HepG2 (cell line): ENCODE results near the gene ZDHHC18. TPM values are rescaled to one million over a fixed set of nuclear protein-coding genes. Genes with fewer than 3 reads are reported as not detected.
A peak's percentile ranks its signal among the peaks of the same experiment; 100 is the strongest.

Experiments used
- DNMT1 ChIP-seq: sonication (generic); formaldehyde crosslinking; IDR thresholded peaks from 2 replicates; pipeline ENCODE4 v1.5.1; 2020; ENCODE audit warnings: mild to moderate bottlenecking, missing genetic modification reagents
- FOSL1 ChIP-seq: sonication (generic); formaldehyde crosslinking; IDR thresholded peaks from 2 replicates; pipeline ENCODE4 v1.9.0; 2021; ENCODE audit warnings: missing genetic modification reagents, borderline replicate concordance
- GPN1 ChIP-seq: sonication (generic); formaldehyde crosslinking; IDR thresholded peaks from 2 replicates; pipeline ENCODE4 v1.5.1; 2020; ENCODE audit warnings: missing genetic modification reagents, borderline replicate concordance
- HNRNPK ChIP-seq: fragments of 200-400 bp; formaldehyde crosslinking; IDR thresholded peaks from 2 replicates; pipeline ENCODE4 v1.6.1; 2018; ENCODE audit warnings: low read length, low read depth, moderate library complexity, mild to moderate bottlenecking; ENCODE audit not compliant: poor library complexity, severe bottlenecking
- MEF2D ChIP-seq: sonication (generic); formaldehyde crosslinking; IDR thresholded peaks from 2 replicates; pipeline ENCODE4 v1.5.1; 2020; ENCODE audit warnings: mild to moderate bottlenecking, missing genetic modification reagents
- MEIS2 ChIP-seq: sonication (generic); formaldehyde crosslinking; IDR thresholded peaks from 2 replicates; pipeline ENCODE4 v1.9.0; 2021; ENCODE audit warnings: mild to moderate bottlenecking, missing genetic modification reagents
- NONO ChIP-seq, 2 experiments: fragments of 450-650 bp in 1 of 2; sonication (generic) in 1 of 2; formaldehyde crosslinking in 1 of 2; IDR thresholded peaks in 1 of 2; conservative IDR thresholded peaks in 1 of 2; 2 replicates each; pipeline versions ENCODE4 v1.6.1 to v1.8.0; 2017 to 2022; ENCODE audit warnings: mild to moderate bottlenecking in 1 of 2, missing genetic modification reagents in 1 of 2, moderate library complexity in 1 of 2
- NRL ChIP-seq: sonication (generic); formaldehyde crosslinking; IDR thresholded peaks from 2 replicates; pipeline ENCODE4 v1.5.0; 2020; ENCODE audit warnings: missing genetic modification reagents, mild to moderate bottlenecking, moderate library complexity, borderline replicate concordance
- PRPF4 ChIP-seq: fragments of 200-400 bp; formaldehyde crosslinking; IDR thresholded peaks from 2 replicates; pipeline ENCODE4 v1.6.1; 2016; ENCODE audit warnings: low read length, low read depth; ENCODE audit not compliant: poor library complexity, severe bottlenecking
- RFX3 ChIP-seq: IDR thresholded peaks from 2 replicates; pipeline ENCODE4 v1.6.1; 2016; ENCODE audit warnings: missing biosample characterization, missing genetic modification reagents
- SPEN ChIP-seq: sonication (generic); formaldehyde crosslinking; IDR thresholded peaks from 2 replicates; pipeline ENCODE4 v1.5.1; 2020; ENCODE audit warnings: low read depth, mild to moderate bottlenecking, missing genetic modification reagents
- ZEB1 ChIP-seq: IDR thresholded peaks from 2 replicates; pipeline ENCODE4 v1.6.1; 2012; ENCODE audit warnings: mild to moderate bottlenecking, low read depth, inconsistent platforms; ENCODE audit not compliant: insufficient replicate concordance
- ZFP37 ChIP-seq: sonication (generic); formaldehyde crosslinking; IDR thresholded peaks from 2 replicates; pipeline ENCODE4 v1.4.0; 2020; ENCODE audit warnings: missing genetic modification reagents, borderline replicate concordance
- ZNF263 ChIP-seq: sonication (generic); formaldehyde crosslinking; IDR thresholded peaks from 2 replicates; pipeline ENCODE4 v1.4.0; 2020; ENCODE audit warnings: missing genetic modification reagents
- ZNF530 ChIP-seq: sonication (generic); formaldehyde crosslinking; IDR thresholded peaks from 2 replicates; pipeline ENCODE4 v1.5.0; 2020; ENCODE audit warnings: low read depth, mild to moderate bottlenecking, missing genetic modification reagents
- ZNF557 ChIP-seq: sonication (generic); formaldehyde crosslinking; IDR thresholded peaks from 2 replicates; pipeline ENCODE4 v1.4.0; 2020; ENCODE audit warnings: missing genetic modification reagents
- ZSCAN25 ChIP-seq: sonication (generic); formaldehyde crosslinking; IDR thresholded peaks from 2 replicates; pipeline ENCODE4 v1.8.0; 2022; ENCODE audit warnings: mild to moderate bottlenecking, missing genetic modification reagents
- polyA plus RNA-seq, 8 experiments: library from polyadenylated mRNA; depleted of rRNA in 3 of 8; stranded (reverse) in 7 of 8; unstranded in 1 of 8; fragments of >200 nt; fragmentation: Illumina TruSeq in 4 of 8; extraction: Trizol in 4 of 8; gene quantifications; 2 replicates each; pipeline versions ENCODE4 v1.2.1 to v1.2.3, GENCODE V29; 2011 to 2016; ENCODE audit warnings: low read depth in 4 of 8, missing spikeins in 1 of 8, mixed read lengths in 1 of 8; ENCODE audit not compliant: insufficient read depth in 1 of 8
- total RNA-seq, 5 experiments: library from RNA; depleted of rRNA; stranded (reverse); fragments of >200 nt; fragmentation: Illumina TruSeq; extraction: Trizol; gene quantifications; 2 replicates each; pipeline ENCODE4 v1.2.3, GENCODE V29; 2016; ENCODE audit warnings: low read depth in 1 of 5
- TF ChIP-seq, protein P1 (sequence below): sonication (generic); formaldehyde crosslinking; IDR thresholded peaks from 2 replicates; pipeline ENCODE4 v1.8.0; 2022; ENCODE audit warnings: missing genetic modification reagents, mild to moderate bottlenecking, moderate library complexity, borderline replicate concordance
- TF ChIP-seq, protein P2 (sequence below): sonication (generic); formaldehyde crosslinking; IDR thresholded peaks from 2 replicates; pipeline ENCODE4 v1.4.0; 2020; ENCODE audit warnings: missing genetic modification reagents, borderline replicate concordance
- TF ChIP-seq, protein P3 (sequence below): sonication (generic); formaldehyde crosslinking; IDR thresholded peaks from 2 replicates; pipeline ENCODE4 v1.4.0; 2020; ENCODE audit warnings: missing genetic modification reagents

Gene ZDHHC18
- total and polyA plus RNA-seq, 2 of the 13 experiments (the other 11 are each of a cell fraction or from before 2014, with no cell fraction given), result 13.2 to 35.3 TPM

DNA sequence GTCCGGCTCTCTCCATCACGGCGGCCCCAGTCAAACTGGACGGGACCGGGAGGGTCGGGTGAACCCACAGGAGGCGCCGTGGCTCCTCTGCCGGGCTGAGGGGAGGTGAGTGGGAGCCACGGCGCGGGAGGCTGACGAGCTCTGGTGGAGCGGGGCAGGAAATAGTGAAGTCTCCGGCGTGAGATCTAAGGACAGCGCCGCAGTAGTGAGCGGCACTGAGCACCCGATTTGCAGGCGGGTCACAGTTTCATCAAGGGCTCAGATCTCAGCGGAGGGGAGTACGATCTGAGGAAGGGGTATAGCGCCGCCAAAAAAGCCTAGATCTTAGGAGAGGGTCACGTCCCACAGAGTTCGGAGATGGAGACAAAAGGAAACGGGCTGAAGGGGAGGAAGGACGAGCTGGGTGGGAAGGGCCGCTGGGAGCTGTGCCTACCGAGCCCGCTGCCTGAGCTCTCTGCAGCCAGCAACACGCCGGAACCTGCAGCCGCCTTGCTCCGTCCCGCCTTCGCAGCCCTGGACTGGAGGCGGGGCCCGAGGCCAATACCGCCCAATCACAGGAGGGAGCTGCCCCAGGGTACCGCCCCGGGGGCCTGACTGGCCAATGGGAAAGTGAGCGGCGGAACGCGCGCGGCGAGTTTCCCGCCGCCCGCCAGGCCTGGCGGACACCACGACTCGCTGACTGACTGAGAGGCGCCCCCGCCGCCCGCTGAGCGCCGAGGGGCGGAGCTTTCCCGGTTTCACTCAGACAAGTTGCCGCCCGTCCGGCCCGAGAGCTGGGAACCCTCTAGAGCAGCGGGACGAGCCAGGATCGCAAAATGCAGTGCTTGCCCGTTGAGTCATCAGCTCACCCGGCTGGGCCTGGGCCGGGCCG is 38.4 kb downstream of the ZDHHC18 start (continued):
- peak; percentile 76 for TF ChIP-seq ZNF263 (CRISPR knock-in tag)
- TF ChIP-seq DNMT1 (CRISPR knock-in tag), result peak; percentile 72; the same call in 1 of the 2 replicates
- TF ChIP-seq ZNF530 (CRISPR knock-in tag), result no peak
- no peak; the same call in 1 of the 2 replicates for TF ChIP-seq MEF2D (CRISPR knock-in tag)
- TF ChIP-seq ZFP37 (CRISPR knock-in tag), result no peak
- TF ChIP-seq, protein P1, sequence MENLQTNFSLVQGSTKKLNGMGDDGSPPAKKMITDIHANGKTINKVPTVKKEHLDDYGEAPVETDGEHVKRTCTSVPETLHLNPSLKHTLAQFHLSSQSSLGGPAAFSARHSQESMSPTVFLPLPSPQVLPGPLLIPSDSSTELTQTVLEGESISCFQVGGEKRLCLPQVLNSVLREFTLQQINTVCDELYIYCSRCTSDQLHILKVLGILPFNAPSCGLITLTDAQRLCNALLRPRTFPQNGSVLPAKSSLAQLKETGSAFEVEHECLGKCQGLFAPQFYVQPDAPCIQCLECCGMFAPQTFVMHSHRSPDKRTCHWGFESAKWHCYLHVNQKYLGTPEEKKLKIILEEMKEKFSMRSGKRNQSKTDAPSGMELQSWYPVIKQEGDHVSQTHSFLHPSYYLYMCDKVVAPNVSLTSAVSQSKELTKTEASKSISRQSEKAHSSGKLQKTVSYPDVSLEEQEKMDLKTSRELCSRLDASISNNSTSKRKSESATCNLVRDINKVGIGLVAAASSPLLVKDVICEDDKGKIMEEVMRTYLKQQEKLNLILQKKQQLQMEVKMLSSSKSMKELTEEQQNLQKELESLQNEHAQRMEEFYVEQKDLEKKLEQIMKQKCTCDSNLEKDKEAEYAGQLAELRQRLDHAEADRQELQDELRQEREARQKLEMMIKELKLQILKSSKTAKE (CRISPR knock-in tag), result peak; percentile 31; the same call in 1 of the 2 replicates
- no peak for TF ChIP-seq PRPF4
- no peak for TF ChIP-seq NONO (IDR thresholded peaks at IDR 0.05)
- TF ChIP-seq NONO (CRISPR knock-in tag; conservative IDR thresholded peaks at IDR 0.05), result no peak; the same call in 1 of the 2 replicates
- peak; percentile 67 for TF ChIP-seq HNRNPK
- no peak for TF ChIP-seq GPN1 (CRISPR knock-in tag)
- TF ChIP-seq, protein P2, sequence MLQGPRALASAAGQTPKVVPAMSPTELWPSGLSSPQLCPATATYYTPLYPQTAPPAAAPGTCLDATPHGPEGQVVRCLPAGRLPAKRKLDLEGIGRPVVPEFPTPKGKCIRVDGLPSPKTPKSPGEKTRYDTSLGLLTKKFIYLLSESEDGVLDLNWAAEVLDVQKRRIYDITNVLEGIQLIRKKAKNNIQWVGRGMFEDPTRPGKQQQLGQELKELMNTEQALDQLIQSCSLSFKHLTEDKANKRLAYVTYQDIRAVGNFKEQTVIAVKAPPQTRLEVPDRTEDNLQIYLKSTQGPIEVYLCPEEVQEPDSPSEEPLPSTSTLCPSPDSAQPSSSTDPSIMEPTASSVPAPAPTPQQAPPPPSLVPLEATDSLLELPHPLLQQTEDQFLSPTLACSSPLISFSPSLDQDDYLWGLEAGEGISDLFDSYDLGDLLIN (CRISPR knock-in tag), result peak; percentile 82; the same call in 1 of the 2 replicates
- no peak for TF ChIP-seq RFX3 (CRISPR knock-in tag)
- TF ChIP-seq, protein P3, sequence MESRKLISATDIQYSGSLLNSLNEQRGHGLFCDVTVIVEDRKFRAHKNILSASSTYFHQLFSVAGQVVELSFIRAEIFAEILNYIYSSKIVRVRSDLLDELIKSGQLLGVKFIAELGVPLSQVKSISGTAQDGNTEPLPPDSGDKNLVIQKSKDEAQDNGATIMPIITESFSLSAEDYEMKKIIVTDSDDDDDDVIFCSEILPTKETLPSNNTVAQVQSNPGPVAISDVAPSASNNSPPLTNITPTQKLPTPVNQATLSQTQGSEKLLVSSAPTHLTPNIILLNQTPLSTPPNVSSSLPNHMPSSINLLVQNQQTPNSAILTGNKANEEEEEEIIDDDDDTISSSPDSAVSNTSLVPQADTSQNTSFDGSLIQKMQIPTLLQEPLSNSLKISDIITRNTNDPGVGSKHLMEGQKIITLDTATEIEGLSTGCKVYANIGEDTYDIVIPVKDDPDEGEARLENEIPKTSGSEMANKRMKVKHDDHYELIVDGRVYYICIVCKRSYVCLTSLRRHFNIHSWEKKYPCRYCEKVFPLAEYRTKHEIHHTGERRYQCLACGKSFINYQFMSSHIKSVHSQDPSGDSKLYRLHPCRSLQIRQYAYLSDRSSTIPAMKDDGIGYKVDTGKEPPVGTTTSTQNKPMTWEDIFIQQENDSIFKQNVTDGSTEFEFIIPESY (CRISPR knock-in tag), result no peak
- no peak for TF ChIP-seq NRL (CRISPR knock-in tag)
- TF ChIP-seq MEIS2 (CRISPR knock-in tag), result peak; percentile 58
- no peak for TF ChIP-seq ZNF557 (CRISPR knock-in tag)
- no peak for TF ChIP-seq ZEB1
- TF ChIP-seq SPEN (CRISPR knock-in tag), result peak; percentile 87
- no peak for TF ChIP-seq FOSL1 (CRISPR knock-in tag)
- TF ChIP-seq ZSCAN25 (CRISPR knock-in tag), result no peak
